Cerebellar cortex (tissue), 1 donor: ENCODE data around the gene FKBP1B.
"Not testable (repeated sequence)": the region's sequence is repeated elsewhere in the genome, so short reads cannot be mapped to it uniquely, and the experiment has no call there.

ENCODE experiments used
- DNase-seq: peaks from one replicate; pipeline ENCODE4 v3.0.0-alpha.2; 2015; ENCODE audit warnings: low spot score

Gene FKBP1B

DNA sequence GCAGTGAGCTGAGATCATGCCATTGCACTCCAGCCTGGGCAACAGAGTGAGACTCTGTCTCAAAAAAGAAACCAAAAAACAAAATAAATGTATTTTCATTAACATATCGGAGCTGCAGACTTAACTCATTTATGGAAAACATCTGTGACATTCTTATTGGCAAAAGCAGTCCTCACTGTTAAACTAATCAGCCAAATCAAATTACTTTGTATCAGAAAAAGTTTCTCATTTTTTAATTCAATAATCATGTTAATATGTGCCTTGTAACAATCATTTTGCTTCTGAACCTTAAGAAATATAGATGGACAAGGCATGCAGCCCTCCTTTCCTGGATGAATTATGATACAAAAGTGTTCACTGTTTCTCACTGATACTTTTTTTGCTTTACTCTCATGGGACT lies 53.1 kb downstream of the FKBP1B start:
- DNase-seq, result no peak

DNA sequence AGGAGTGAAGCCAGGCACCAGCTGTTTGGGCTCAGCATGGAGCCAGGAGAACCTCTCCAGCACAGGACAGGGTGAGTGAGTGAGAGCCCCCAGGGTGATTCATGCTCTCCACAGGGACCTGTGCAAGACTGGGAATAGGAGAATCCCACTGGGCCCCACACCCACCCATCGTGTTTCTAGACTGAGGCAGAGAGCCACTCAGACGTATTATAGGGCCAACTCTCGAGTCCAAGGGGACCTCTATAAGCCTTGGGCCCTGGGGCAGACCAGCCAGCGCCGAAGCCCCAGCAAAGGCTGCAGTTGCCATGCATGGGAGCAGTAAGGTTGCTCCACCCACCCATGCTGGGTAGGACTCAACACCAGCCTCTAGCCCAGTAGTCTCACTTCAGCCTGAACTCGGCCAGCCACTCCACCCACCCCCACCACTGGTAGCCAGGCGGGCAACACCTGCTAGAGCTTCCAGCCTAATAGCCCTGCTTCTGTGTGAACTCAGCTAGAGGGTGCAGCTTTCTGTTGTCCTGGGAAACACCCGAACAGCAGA lies 54.6 kb downstream of the FKBP1B start:
- no peak for DNase-seq

DNA sequence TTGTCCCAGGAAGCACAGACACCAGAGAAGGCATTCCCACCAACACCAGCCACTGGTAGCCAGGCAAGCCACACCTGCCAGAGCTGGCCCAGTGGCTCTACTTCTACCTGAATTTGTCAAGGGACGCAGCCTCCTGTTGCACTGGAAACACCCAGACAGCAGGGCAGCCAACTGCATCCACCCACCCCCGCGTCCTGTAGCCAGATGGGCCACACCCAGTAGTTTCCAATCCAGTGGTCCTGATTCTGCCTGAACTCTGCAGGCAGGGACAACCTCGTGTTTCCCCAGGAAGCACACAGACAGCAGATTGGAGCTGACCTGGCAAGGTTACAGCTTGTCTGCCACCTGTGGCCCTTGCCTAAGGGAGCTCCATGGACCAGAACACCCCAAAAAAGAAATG lies 55.4 kb downstream of the FKBP1B start:
- no peak for DNase-seq

DNA sequence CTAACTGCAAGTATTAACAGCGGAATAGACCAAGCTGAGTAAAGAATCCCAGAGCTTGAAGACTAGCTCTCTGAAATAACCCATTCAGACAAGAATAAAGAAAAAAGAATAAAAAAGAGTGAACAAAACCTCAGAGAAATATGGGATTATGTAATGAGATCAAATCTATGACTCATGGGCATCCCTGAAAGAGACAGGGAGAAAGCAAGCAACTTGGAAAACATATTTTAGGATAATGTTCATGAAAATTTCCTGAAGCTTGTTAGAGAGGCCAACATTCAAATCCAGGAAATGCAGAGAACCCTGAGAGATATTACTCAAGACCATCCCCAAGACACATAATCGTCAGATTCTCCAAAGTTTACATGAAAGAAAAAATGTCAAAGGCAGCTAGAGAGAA lies 56.3 kb downstream of the FKBP1B start:
- DNase-seq, result no peak

DNA sequence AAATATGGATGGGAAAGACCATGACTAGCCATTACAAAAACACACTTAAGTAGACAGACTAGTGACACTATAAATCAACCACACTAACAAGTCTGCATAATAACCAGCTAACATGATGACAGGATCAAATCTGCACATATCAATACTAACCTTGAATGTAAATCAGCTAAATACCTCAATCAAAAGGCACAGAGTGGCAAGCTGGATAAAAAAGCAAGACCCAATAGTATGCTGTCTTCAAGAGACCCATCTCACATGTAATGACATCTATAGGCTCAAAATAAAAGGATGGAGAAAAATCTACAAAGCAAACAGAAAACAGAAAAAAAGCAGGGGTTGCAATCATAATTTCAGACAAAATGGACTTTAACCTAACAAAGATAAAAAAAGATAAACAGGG lies 57.2 kb downstream of the FKBP1B start:
- no peak for DNase-seq

DNA sequence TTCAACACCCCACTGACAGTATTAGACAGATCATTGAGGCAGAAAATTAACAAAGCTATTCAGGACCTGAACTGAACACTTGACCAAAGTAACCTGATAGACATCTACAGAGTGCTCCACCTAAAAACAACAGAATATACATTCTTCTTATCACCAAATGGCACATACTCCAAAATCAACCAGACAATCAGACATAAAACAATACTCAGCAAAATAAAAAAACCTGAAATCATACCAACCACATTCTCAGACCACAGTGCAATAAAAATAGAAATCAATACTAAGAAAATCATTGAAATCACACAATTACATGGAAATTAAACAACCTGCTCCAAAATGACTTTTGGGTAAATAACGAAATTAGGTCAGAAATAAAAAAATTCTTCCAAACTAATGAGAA lies 57.8 kb downstream of the FKBP1B start:
- no peak for DNase-seq

DNA sequence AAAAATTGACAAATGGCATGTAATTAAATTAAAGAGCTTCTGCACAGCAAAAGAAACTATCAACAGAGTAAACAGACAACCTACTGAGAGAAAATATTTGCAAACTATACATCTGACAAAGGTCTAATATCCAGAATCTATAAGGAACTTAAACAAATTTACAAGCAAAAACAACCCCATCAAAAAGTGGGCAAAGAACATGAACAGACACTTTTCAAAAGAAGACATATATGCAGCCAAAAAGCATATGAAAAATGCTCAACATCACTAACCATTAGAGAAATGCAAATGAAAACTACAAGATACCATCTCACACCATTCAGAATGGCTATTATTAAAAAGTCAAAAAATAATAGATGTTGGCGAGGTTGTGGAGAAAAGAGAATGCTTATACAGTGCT lies 59.9 kb downstream of the FKBP1B start:
- not testable (repeated sequence) for DNase-seq

DNA sequence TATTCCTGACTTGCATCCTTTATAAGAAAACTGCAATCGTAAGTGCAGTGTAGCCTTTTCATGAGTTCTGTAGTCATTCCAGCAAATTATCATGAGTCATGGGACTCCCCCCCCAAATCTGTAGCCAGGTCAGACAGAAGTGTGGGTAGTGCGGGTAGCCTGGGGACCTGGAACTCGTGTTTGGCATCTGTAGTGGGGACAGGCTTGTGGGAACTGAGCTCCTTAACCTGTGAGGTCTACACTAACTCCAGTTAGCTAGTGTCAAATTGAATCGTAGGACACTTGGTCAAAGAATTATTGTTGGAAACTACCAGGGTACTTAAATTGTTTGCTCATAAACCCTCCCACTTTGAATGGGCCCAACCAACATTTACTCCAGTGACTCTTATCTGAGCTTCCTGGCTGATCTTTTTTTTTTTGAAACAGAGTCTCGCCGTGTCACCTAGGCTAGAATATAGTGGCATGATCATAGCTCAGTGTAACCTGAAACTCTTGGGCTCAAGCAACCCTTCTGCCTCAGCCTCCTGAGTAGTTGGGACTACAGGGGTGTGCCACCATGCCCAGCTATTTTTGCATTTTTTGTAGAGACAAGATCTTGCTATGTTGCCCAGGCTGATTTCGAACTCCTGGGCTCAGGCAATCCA lies 61.2 kb downstream of the FKBP1B start:
- no peak for DNase-seq

DNA sequence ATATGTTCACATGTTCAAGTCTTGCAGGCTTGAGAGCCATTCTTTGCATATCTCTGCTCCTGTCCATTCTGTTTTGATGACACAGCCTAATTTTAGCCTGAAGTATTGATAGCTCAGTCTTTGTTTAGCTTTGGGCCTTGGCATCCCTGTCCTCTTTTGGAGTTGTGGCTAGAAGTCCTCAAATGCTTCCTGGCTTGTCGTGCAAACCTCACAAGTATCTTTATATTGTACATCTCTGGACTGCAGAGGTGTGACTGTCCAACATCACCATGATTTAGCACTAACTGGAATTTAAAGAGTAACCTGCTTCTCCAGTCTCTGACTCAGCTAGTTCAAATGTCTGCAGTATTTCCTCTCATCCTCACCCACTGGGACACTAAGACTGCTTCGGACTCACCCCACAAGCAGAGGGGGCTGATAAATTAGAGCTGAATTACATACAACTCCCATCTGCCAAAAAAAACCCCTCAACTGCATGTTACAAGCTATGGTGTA lies 61.9 kb downstream of the FKBP1B start:
- no peak for DNase-seq
